MCF 10A (cell line): ENCODE measurements around the gene ZNG1A. TPM values are rescaled to one million over a fixed set of nuclear protein-coding genes. Genes with fewer than 3 reads are reported as not detected.
"Not testable (repeated sequence)": the region's sequence is repeated elsewhere in the genome, so short reads cannot be mapped to it uniquely, and the experiment has no call there.

Source experiments
- BruUV-seq: library from RNA; stranded (reverse); fragments of 400-500 nt; replicated peaks from 2 replicates; lab custom pipeline; 2021; lab: Mats Ljungman, UMichigan
- CTCF ChIA-PET: fragments of 300-600 bp; sonication (Branson Sonifier 250); formaldehyde crosslinking; extraction: SDS; loops from one replicate; lab custom pipeline; 2021; ENCODE audit warnings: antibody characterized with exemption, inconsistent platforms; lab: Yijun Ruan, JAX
- POLR2A ChIA-PET: fragments of 300-600, 350-650 bp; sonication (Branson Sonifier 250); formaldehyde crosslinking; extraction: SDS; loops from one replicate; lab custom pipeline; 2020; ENCODE audit warnings: antibody characterized with exemption, inconsistent platforms; lab: Yijun Ruan, JAX
- DNase-seq: peaks from one replicate; pipeline ENCODE4 v3.0.0-alpha.2; 2018; ENCODE audit not compliant: unreplicated experiment
- H3K27ac Mint-ChIP-seq: one replicate; pipeline ENCODE4 v1.8.0; 2022; ENCODE audit warnings: mild to moderate bottlenecking, low read depth, mixed read lengths; ENCODE audit not compliant: unreplicated experiment
- H3K27me3 Mint-ChIP-seq: one replicate; pipeline ENCODE4 v1.8.0; 2022; ENCODE audit warnings: mixed read lengths; ENCODE audit not compliant: insufficient read depth, unreplicated experiment
- H3K36me3 Mint-ChIP-seq: one replicate; pipeline ENCODE4 v1.8.0; 2022; ENCODE audit warnings: mild to moderate bottlenecking, moderate library complexity, mixed read lengths; ENCODE audit not compliant: insufficient read depth, unreplicated experiment
- H3K4me1 Mint-ChIP-seq: one replicate; pipeline ENCODE4 v1.8.0; 2022; ENCODE audit warnings: mixed read lengths; ENCODE audit not compliant: insufficient read depth, unreplicated experiment
- H3K4me3 Mint-ChIP-seq: one replicate; pipeline ENCODE4 v1.8.0; 2022; ENCODE audit warnings: mild to moderate bottlenecking, moderate library complexity, mixed read lengths; ENCODE audit not compliant: unreplicated experiment
- H3K9me3 Mint-ChIP-seq: one replicate; pipeline ENCODE4 v1.8.0; 2022; ENCODE audit warnings: mixed read lengths; ENCODE audit not compliant: unreplicated experiment
- intact Hi-C: fragments of 100-400 bp; cut with micrococcal nuclease; formaldehyde crosslinking; loops from 2 replicates; pipeline ENCODE4 v1.14.1; 2022
- total RNA-seq: library from RNA; stranded (reverse); gene quantifications from 2 replicates; pipeline ENCODE4 v1.2.3, GENCODE V29; 2022

ZNG1A gene
- total RNA-seq, 1 experiment from 2014 or later: 43.1 TPM

- H3K27ac Mint-ChIP-seq, H3K36me3 Mint-ChIP-seq, H3K4me3 Mint-ChIP-seq, POLR2A ChIA-PET, BruUV-seq, intact Hi-C loops, H3K27me3 Mint-ChIP-seq, H3K4me1 Mint-ChIP-seq, DNase-seq, H3K9me3 Mint-ChIP-seq, CTCF ChIA-PET: not testable (repeated sequence)
Observed at GRCh38 chr9:86697-87096, 92.2 kb downstream of the ZNG1A start.

- CTCF ChIA-PET, POLR2A ChIA-PET, DNase-seq: not testable (repeated sequence)
Observed at GRCh38 chr9:82932-83689, 95.7 kb downstream of the ZNG1A start.

GRCh38 chr9:78333-78732 is 100.5 kb downstream of the ZNG1A start:
- H3K4me3 Mint-ChIP-seq, H3K36me3 Mint-ChIP-seq, H3K4me1 Mint-ChIP-seq, intact Hi-C loops, H3K9me3 Mint-ChIP-seq, CTCF ChIA-PET, DNase-seq, H3K27ac Mint-ChIP-seq, BruUV-seq, H3K27me3 Mint-ChIP-seq, POLR2A ChIA-PET: not testable (repeated sequence)

More at GRCh38 chr9:82932-83689, 95.7 kb downstream of the ZNG1A start:
- H3K27ac Mint-ChIP-seq, H3K36me3 Mint-ChIP-seq, H3K27me3 Mint-ChIP-seq, H3K4me3 Mint-ChIP-seq, intact Hi-C loops, H3K4me1 Mint-ChIP-seq, BruUV-seq, H3K9me3 Mint-ChIP-seq: not testable (repeated sequence)

GRCh38 chr9:76389-76788 is 102.5 kb downstream of the ZNG1A start:
- CTCF ChIA-PET, H3K36me3 Mint-ChIP-seq, intact Hi-C loops, POLR2A ChIA-PET, H3K27me3 Mint-ChIP-seq, BruUV-seq, H3K9me3 Mint-ChIP-seq, H3K4me3 Mint-ChIP-seq, H3K4me1 Mint-ChIP-seq, H3K27ac Mint-ChIP-seq, DNase-seq: not testable (repeated sequence)

- H3K4me3 Mint-ChIP-seq, H3K4me1 Mint-ChIP-seq, BruUV-seq, DNase-seq, H3K27me3 Mint-ChIP-seq, intact Hi-C loops, H3K9me3 Mint-ChIP-seq, CTCF ChIA-PET, H3K36me3 Mint-ChIP-seq, POLR2A ChIA-PET, H3K27ac Mint-ChIP-seq: not testable (repeated sequence)
Observed at GRCh38 chr9:73900-74525, 104.8 kb downstream of the ZNG1A start.

- H3K4me3 Mint-ChIP-seq, intact Hi-C loops, H3K9me3 Mint-ChIP-seq, CTCF ChIA-PET, DNase-seq, POLR2A ChIA-PET, H3K27ac Mint-ChIP-seq, H3K27me3 Mint-ChIP-seq, BruUV-seq, H3K36me3 Mint-ChIP-seq, H3K4me1 Mint-ChIP-seq: not testable (repeated sequence)
Observed at GRCh38 chr9:73076-73899, 105.6 kb downstream of the ZNG1A start.

Other genes starting within 250 kb of the ZNG1A start
- 17.2 and 18.2 TPM in 2 replicates for gene WASHC1, start 149.6 kb downstream of the ZNG1A start, total RNA-seq
- gene FOXD4, start 60.6 kb downstream of the ZNG1A start, total RNA-seq: 2.1 and 2.4 TPM in 2 replicates
- gene DOCK8, start 35.8 kb upstream of the ZNG1A start, total RNA-seq: 5.2 and 5.7 TPM in 2 replicates